GM12873 (cell line): ENCODE results near the gene HCN4.

Experiments
- TF ChIP-seq, protein P1 (sequence below): IDR thresholded peaks from 2 replicates; pipeline ENCODE4 v1.5.1; 2012; ENCODE audit warnings: low read depth, mild to moderate bottlenecking, moderate library complexity, low read length, control low read depth; ENCODE audit not compliant: insufficient read depth; ENCODE audit errors: missing control alignments

The HCN4 gene

DNA sequence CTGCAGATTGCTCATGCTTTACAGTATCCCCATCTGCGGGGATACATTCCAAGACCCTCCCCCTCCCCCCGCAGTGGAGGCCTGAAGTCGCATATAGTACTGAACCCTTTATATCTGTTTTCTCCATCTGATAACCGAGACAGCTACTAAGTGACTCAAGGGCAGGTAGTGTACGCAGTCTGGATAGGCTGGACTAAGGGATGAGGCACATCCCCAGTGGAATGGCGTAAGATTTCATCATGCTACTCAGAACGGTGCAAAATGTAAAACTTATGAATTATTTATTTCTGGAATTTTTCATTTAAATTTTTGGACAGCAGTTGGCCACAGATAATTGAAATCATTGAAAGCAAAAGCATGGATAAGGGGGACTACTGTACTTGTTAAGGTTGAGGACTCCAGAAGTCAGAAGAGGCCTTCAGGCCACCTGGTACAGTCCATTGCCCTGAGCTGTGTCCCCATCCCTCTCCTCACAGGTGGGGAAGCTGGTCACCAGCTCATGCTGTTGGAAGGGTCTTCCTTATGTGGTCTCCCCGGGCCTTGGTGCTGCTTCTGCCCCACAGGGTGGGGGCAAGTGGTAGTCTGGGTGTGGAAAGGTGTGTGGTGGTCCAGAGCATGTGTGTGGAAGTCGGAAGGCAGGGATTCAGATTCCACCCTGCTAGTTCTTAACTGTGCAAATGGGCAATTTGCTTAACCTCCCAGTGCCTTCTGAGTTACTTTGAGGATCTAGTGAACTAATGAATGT lies 72.0 kb downstream of the HCN4 start:
- TF ChIP-seq, protein P1, sequence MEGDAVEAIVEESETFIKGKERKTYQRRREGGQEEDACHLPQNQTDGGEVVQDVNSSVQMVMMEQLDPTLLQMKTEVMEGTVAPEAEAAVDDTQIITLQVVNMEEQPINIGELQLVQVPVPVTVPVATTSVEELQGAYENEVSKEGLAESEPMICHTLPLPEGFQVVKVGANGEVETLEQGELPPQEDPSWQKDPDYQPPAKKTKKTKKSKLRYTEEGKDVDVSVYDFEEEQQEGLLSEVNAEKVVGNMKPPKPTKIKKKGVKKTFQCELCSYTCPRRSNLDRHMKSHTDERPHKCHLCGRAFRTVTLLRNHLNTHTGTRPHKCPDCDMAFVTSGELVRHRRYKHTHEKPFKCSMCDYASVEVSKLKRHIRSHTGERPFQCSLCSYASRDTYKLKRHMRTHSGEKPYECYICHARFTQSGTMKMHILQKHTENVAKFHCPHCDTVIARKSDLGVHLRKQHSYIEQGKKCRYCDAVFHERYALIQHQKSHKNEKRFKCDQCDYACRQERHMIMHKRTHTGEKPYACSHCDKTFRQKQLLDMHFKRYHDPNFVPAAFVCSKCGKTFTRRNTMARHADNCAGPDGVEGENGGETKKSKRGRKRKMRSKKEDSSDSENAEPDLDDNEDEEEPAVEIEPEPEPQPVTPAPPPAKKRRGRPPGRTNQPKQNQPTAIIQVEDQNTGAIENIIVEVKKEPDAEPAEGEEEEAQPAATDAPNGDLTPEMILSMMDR: no peak

DNA sequence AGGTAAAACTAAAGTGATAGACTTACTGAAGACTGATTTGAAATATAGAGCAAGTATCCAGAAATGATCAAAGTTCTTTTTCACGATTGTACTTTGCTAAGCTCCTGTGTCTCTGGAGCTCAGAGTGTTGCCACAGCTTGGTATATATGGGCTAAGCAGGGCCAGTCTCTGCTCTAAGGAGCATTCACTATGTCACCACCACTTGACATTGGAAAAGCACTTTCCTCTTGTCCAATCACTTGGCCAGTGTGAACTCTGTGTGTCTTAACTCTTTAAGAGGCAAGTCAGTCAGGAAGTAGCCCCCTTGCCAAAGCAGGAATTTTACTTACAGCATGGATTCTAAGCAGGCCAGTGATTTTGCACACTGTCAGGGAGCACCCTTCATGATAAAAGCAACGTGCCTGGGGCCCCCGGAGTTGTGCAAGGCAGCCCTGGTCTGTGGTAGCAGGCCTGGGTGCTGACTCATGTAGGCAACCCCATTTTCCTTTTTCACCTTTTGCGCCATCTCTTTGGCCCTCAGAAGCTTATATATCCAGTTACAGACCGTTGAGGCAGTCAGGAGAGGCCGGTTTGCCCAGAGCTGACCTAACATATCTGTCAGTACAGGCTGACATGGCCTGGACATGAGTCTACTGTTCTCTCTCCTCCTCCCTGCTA lies 73.0 kb downstream of the HCN4 start:
- TF ChIP-seq, protein P1: no peak

DNA sequence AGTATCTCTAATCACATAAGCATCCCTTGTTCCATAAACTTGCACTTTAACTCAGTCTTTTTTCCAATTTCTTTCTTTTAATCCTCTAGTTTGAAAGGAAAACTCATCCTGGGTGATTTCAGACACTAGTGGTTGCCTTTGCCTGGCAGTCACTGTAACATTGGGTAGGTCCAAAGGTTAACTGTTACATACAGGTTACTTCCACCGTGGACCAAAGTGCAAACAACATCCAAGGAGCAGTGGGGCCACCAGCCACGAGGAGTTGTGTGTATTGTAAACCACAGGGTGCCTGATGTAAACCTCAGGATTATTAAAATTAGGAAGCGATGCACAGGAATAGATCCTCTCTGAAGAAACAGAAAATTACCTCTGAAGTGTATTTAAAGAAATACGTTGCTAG lies 75.0 kb downstream of the HCN4 start:
- TF ChIP-seq, protein P1: no peak

DNA sequence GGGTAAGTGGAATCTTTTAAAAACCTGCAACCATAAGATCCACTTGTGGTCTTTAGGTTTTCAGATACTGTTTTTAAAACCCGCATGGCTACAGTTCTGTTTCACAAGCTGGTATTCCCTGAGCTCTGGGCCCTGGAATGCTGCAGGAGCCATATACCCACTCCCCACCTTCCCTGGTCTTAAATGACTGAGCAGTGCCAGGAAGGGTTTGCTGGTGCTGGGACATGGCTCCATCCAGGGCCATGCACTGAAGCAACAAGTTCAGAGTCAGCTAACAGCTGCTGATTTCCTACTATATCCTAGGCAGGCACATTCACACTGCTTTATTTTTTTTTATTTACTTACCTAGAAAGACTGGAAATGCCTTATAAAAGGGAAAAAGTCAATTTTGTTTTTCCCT lies 77.3 kb downstream of the HCN4 start:
- TF ChIP-seq, protein P1: no peak

DNA sequence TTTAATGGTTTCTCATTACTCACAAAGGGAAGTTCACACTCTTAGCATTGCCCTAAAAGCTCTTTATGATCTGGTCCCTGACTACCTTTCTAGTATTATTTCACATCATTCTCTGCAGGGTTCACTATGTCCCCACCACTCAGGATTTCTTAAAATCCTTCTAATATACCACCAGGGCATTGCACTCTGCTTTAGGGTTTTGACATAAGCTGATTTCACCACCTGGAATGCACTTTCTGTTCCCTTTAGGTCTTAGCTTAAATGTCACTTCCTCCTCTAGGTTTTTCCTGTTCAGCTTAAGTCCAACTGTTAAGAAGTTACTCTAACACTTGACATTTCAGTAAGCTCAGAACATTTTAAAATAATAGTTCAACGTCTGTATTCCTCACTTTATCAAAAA lies 81.7 kb downstream of the HCN4 start:
- TF ChIP-seq, protein P1: no peak

DNA sequence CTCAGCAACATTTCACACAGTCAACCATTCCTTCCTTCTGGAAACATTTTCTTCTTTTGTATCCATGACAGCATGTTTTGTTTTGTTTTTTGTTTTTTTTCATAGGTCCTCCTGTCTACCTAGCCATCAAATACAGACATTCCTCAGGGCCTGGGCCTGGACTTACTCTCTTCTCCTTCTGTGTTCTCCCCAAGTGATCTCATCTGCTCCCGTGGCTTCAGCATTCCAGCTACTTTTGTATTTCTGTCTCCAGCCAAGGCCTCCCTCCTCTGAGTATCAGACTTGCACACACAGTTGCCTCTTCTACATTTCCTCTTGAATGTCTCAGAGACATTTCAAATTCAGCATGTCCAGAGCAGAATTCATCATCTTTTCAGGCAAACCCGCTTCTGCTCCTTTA lies 82.4 kb downstream of the HCN4 start:
- TF ChIP-seq, protein P1: no peak

DNA sequence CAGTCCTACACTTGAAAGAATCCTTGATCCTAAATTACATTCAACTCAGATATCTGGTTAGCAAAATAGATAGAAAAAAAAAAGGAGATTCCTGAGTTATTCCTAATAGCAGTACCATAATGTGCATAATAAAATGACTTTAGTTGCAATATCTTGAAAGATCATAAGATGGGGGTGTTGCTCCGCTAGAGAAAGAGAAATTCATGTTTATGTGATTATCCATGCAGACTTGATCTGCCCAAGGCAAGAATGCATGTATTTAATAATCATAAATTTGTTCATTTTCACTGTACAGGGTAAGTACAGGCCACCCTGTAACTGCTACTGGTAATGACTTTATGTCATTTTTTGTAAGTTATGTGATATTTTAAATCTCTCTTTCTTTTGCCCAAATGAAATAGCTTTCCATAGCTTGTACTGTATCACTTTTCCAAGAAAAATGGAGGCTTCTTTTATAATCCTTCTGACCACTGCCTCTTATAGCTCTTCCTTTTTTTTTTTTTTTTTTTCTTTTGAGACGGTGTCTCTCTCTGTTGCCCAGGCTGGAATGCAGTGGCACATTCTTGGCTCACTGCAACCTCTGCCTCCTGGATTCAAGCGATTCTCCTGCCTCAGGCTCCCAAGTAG lies 84.6 kb downstream of the HCN4 start:
- TF ChIP-seq, protein P1: no peak
